KG1 (cell line): ENCODE measurements around the gene CEACAM21.

ENCODE experiments used
- DNase-seq: peaks from one replicate; lab custom pipeline; 2025; lab: John Stamatoyannopoulos, UW

CEACAM21 gene

DNA sequence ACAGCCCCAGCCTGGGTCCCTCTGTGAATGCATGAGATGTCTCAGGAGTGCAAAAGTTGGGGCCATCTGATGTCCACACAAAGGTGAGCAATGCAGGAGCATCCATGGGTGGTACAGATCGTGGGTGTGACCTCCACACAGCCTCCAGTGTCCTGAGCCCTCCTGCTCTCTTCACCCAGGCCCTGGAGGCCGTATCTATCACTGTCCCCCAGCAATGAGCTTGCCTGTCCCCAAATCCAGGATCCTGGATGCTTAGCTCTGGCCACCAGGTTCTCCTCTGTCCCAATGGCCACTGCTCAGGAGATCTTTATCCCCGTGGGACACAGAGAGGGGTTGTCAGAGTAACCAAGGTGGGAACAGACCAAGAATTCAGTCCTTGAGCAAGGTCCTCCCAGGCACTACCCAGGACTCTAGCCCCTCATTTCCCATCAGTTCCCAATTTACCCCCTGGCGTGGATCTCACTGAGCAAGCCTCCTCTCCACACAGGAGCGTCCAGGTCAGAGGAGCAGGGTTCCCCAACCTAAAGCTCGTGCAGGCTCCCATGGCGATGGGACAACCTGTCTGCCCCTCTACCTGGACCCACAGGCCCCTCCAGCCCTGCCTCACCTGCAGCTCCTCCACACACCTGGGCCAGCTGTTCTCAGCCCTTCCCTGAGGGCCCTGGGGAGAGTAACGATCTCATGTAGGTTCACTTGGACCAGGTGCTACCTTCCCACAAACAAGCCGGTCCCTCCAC is 11.3 kb downstream of the CEACAM21 start:
- DNase-seq, result no peak

DNA sequence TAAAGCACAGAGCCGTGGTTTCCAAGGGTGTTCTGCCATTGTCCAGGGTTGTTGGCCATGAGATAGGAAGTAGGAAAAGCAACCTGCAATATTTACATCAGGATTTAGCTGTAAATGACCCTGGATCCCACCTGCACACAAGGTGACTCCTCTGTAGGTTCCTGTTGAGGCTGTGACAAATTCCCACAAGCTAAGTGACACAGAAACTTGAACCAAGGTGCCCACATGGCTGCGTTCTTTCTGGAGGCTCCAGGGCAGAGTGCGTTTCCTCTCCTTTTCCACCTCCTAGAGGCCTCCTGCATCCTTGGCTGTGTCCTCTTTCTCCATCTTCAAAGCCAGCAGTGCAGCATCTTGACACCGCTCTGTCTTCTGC is 11.9 kb downstream of the CEACAM21 start:
- DNase-seq, result no peak

DNA sequence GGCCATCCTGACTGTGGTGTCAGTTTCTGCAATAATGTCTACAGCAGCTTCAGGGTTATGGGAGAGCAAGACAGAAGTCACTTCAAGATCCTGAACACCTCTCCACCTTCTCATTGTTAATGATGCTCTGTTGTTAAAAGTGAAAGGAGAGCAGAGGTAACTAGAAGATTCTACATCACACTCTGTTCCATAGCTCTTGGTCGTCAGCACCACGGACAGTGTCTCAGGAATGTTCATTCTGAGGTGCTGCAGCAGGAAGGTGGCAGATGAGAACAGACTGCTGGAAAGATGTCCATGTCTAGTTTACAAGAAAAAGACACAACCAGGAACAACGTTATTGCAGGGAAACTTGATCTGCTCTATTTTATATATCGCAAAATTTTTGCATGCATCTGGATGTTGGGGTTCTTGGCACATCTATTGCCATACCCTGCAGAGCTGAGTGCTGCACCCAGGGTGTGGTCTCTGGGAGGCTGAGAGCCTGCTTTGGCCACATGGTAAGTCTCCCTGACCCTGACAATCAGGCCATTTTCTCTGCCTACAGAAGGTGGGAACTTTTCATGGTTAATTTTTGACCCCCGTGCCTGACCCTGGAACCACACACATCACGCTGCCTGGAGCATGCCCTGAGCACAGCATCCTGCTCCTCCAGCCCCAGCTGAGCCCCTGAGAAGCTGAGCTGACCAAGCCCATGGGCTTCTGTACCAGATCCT is 12.7 kb downstream of the CEACAM21 start:
- DNase-seq, result no peak

DNA sequence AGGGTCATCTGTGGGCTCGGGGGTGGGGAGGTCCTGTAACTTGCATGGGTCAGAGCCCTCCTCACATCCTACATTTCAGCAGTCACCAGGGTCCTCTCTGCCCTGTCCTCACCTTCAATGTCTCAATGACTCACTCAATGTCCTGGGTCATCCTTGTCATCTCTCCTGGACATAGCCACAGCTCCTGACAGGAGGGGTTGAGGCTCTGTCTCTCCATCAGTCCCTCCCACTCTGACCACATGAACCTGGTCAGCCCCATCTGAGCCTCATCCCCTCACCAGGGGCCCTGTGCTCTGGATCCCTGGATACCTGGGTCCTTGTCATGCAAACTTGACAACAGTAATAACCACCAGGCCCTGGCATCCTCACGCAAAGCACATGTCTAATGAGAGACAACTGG is 13.4 kb downstream of the CEACAM21 start:
- DNase-seq, result no peak

DNA sequence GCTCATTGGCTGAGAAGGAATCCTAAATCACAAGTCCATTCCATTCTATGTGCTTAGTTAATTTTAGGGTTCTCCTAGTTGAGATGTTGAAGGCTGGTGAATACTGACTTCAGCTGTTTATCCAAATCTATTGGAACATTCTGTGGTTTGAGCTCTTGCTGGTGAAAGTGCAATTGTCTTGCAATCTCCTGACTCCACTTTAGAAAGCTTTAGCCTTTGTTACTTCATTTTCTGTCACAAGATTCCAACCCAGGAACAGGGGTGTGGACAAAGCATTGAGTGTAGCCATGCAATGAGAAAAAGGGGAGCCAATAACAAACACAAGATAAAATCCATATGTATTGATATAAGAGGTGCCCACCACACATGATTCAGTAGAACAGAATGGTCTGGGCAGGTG is 15.0 kb downstream of the CEACAM21 start:
- DNase-seq, result no peak

DNA sequence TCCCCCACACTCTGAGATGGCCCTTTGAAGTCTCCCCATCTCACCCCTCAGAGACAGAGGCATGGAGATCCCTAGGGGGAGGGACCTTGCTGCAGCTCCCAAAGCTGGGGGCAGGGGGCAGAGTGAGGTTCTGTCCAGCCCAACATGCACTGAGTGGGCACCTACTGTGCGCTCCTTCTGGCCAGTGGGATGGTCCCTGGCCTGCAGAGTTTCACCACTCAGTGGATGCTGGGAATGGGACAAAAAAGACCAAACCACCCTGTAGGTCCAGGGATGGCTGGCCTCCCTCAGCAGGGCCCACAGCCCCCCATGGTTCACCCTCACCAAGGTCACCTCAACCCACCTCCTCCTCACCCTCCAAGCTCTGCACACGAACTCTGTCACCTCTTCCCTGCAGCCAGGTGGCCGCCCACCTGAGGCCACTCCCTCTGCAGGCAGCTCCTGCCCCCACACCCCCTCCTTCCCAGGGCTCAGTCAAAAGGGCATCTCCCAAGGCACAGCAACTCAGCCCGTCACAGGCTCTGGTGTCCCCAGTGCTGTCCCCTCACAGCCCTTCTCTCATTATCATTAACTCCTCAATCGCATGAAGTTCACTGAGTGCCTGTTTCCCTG is 16.1 kb downstream of the CEACAM21 start:
- no peak for DNase-seq

DNA sequence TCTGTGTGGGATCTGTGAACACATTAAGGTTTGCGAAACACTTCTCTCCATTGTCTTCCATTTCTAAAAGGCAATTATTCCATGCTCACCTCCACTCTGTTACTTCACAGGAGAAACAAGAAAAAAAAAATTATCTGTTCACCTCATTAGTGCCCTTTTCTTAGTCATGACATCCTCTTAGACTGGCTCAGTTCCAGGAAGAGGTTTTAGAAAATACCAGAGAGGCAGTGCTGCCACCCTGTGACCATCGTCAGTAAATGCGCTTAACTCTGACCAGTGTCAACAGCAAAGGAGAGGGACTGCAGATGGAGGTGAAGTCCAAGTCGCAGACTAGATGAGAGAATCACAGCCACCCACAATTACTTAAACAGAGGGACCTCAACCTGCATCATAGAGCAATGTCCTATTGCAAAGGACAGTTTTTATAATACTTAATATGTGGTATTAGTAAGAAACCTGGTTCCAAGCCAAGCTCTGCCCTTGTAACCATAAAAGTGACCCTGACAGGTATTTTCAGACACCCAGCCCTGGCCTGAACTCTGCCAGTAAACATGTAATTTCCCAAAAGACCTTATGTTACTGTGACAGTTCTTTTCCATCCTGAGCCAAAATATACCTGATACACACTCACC is 19.4 kb downstream of the CEACAM21 start:
- peak; percentile 61 for DNase-seq

DNA sequence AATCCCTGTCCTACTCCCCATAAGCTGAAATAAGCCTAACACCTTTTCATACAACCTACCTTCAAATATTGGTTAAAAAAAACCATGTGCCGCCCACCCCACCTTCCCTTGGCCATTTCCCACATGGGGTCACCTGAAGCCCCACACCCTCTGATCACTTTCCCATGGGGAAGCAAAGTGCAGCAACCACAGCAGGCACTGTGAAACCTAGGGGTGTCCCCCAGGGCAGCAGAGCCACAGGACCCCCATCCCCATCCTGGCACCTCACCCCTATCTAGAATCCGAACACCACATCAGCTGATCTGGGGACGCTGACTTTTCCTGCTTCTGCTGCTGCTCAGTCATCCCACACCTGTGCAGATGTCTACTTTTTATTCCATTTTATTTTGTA is 19.9 kb downstream of the CEACAM21 start:
- DNase-seq, result no peak

DNA sequence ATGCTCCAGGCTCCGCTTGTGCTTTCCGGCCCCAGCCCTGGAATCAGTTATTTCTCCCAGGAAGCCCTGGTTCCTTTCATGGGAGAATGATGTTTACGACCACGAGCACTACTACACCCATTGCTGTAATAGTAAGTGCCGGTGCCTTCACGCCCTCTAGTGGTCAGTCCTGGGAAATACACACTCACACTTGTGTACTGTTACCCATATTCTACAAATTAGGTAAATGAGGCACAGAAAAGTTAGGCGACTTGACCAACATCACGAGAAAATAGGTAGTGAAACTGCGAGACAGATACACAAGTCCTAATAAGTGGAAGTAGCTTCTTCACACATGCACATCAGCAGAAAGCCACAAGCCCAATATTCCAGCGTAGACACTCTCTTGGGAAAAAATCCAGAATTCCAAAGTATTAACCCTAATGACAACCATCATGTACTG is 21.7 kb downstream of the CEACAM21 start:
- DNase-seq, result peak; percentile 8

DNA sequence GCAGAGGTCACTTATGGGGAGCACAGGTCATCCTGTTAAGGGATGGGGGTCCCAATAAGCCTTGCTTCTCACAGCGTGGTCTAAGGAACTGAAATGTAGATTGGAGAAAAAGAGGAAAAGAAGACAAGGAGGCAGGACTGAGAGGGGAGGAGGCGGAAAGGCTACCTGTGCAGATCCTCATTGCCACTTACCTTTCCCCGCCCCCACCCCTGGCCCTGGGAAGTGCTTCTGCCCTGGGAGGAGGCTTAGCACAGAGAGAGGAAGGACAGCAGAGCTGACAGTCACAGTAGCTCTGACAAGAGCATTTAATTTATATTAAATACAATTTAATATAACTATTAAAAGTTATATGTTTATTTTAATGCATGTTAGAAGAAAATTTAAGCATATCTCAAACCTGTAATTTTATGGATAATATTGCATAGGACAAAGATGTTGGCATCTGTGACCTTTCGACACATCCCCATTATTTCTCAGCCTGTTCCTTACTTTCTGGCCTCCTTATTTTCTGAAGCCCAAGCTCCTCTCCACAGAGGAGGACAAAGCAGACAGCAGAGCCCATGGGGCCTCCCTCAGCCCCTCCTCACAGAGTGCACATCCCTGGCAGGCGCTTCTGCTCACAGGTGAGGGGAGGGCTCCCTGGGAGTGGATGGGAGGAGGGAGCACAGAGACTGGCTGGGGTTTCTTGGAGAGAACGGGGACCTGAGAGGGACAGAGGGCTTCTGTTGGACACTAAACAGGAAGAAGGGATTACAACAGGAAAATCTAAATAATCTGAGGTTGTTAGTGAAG is 23.4 kb downstream of the CEACAM21 start:
- no peak for DNase-seq

DNA sequence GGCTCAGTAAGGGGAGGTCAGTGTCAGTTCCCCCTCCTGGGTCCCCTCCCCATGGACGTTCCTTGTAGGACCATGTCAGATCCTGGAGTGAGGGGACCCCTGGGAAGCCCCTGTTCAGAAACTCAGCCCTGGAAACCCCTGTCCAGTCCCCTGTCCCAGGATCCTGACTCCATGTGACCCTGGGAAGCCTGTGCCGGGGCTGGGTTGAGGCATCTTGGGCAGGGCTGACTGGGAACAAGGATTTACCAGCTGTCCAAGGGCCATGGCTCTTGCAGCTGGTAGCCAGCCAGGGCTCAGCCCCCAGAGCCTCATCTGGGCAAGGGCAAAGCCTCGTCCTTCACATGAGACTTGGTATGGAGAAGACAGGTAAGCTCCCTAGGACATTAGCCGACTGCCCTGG is 25.8 kb downstream of the CEACAM21 start:
- DNase-seq, result no peak

DNA sequence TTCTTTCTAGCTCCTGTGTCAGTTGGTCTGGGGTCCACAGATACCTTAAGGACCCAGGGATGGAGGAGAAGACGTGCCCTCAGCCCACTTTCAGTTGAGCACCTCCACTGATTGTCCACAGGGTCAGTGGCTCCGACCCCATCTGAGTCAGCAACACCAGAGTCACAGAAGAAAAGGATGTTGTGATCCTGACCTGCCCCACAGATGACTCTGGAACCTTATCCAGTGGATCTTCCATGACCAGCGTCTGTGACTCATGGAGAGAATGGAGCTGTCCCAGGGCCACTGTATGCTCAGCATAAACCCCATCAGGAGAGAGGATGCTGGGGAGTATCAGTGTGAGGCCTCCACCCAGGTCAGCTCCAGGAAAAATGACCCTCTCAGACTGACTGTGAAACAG is 28.9 kb downstream of the CEACAM21 start:
- no peak for DNase-seq

DNA sequence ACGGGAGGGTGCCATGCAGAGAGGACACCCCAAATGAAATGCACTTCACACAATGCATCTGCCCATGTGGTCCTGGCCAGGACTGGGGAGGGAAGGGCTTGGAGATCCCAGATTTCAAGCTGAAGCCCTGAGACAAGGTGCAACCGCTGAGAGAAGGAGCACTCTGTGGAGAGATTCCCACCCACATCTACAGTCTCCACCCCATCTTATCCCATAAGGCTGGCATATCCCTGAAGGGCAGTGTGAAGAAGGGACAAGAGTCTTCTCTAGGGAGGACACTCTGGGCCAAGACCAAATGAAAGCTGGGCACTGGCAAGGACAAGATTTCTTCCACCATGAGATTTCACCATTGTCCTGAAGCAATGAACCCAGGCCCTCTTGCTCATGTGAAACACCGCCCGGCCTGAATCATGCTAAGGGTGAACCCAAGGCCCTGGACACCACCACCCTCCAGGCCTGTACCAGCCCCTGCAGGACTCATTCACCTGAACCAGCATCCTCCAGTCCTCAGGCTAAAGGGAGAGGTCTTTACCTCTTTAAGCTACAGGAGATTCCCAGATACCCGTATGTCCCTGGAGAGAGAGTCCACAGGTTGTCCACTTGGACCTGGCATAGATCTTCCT is 30.4 kb downstream of the CEACAM21 start:
- DNase-seq, result no peak

DNA sequence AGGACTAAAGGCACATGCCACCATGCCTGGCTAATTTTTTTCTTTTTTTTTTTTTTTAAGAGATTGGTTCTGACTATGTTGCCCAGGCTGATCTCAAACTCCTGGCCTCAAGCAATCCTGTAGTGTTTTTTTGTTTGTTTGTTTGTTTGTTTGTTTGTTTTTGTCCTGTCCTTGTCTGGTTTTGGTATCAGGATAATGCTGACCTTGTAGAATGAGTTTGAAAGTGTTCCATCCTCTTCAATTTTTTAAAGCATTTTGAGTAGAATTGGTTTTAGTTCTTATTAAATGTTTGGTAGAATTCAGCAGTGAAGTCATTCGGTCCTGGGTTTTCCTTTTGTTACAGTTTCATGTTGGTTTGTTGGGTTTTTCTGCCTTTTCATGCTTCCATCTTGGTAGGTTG is 31.7 kb downstream of the CEACAM21 start:
- DNase-seq, result no peak

DNA sequence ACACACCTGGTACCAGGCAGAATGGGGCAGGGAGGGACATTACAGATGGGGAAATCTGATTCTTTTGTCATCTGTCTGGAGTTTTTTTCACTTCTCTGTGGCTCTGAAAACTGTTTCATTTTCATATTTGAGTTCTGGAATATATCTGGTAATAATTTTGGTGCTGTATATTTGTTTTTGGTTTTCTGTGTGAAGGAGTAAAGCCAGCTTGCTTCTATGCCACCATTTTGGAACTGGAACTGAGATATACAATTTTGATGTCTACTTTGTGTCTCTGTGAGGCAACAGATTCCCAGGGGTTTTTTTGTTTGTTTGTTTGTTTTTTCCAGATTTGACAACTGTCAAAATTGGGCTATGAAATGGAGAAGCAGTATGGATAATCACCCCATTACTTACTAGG is 34.8 kb downstream of the CEACAM21 start:
- DNase-seq, result no peak

DNA sequence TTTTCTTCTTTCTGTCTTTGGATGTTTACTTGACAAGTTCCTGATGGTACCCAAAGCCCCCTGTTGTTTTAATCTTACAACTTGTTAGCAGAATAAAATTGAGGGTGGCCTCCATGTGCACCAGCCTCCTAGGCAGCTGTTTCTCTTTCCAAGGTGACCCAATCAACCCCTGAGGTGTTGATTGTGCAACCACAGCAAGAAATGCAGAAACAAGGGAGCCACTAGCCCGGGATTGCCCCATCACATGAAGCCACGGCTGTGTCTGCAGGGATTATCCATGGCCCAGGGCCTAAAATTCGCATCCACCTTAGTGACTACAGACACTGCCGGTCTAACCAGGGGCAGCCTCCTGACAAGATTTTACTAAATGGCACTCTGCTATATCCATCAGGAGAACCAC is 36.5 kb downstream of the CEACAM21 start:
- DNase-seq, result no peak

DNA sequence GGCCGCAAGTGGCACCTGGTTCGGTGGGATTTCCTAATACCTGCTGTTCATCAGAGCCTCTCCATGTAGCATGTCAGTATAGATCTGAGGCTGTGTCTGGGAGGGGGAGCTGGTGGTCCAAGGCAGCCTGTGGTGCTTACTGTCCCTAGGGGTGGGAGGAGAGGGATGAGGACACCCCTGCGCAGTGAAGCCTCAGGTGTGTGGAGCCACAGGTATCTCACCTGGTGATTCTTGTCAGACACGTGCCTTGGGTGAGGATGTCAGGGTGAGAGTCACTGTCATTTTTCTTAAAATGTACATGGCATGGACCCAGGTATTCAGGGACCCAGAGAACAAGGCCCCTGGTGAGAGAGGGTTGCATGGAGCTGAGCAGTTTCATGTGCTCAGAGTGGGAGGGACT is 39.2 kb downstream of the CEACAM21 start:
- no peak for DNase-seq

DNA sequence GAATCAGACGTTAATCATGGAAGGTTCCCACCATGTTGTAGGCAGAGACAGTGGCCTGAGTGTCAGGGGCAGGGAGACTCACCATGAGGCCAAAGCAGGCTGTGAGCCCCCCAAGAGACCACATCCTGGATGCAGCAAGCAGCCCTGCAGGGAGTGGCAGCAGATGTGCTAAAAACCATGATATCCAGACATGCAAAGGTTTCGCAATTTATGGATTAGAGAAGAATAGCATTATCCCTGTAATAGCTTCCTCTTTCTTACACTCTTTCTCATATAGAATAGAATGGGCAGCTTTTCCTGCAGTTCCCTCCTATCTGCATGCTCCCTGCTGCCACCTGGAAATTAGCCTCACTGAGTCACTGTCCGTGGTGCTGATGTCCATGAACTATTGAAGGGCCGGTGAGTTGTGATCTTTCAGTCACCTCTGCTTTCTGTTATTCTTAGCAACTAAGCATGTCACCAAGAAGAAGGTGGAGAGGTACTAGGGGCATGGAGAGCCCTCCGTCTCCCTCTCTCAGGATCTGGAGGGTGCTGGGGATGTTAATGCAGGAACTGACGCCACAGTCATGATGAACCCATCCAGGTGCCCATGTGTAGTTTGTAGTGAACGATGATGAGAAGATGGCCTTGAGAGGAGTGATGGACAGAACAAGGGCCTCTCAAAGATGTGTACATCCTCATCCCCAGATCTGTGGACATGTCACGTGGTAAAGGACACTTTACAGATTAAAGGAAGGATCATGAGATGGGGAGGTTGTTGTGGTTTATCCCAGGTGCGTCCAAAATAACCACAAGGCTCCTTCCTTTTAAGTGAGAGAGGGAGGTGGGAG is 41.0 kb downstream of the CEACAM21 start:
- no peak for DNase-seq

DNA sequence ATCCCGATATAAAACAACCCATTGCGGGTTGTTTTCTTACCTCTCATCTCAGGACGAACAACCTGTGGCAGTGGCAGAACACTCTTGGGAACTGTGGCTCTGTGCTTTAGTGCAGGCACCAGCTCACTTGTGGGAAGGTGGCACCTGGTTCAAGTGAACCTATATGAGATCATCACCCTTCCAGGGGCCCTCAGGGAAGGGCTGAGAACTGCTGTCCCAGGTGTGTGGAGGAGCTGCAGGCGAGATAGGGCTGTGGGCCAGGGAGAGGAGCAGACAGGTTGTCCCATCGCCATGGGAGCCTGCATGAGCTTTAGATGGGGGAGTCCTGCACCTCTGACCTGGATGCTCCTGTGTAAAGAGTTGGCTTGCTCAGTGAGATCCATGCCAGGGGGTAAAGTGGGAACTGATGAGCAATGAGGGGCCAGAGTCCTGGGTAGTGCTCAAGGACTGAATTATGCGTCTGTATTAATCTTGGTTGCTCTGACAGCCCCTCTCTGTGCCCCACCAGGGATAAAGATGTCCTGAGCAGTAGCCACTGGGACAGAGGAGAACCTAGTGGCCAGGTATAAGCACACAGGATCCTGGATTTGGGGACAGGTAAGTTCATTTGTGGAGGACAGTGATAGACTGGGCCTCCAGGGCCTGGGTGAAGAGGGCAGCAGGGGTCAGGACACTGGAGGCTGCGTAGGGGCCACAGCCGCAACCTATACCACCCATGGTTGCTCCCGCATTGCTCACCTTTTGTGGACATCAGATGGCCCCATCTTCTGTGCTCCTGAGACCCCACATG is 42.2 kb downstream of the CEACAM21 start:
- no peak for DNase-seq

DNA sequence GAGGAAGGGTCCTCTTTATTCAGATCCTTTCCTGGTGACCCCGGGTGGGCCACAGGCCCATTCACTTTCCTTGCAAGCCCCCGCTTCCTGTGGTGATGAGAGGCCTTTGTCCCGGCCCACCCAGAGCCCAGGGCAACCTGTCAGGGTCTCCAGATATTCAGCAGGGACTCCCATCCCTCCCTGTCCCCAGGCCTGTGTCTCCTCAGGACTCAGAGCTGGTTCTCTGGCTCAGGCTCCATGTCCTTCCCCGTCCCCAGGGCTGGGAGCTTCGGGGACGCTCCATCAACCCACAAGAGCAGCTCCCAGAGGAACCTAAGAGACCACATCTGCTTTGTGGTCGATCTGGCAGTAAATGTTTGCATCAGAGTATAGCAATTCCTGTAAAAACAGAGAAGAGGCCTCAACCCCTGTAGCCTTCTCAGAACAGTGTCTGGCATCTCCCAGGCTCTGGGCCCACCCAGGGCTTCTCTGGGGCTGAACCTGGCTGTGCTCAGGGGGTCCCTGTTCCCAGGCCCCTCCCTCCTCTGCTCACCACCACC is 43.1 kb downstream of the CEACAM21 start:
- no peak for DNase-seq
